SK-N-SH treated with all-trans-retinoic acid at 6 μM for 48 hours (cell line): ENCODE data around the gene FASN.

ENCODE experiments used
- SNAI2 ChIP-seq: fragments of 250-450 bp; sonication (Bioruptor Pico); IDR thresholded peaks from 2 replicates; pipeline ENCODE4 v1.5.0; 2020; ENCODE audit warnings: mild to moderate bottlenecking, moderate library complexity
- TOX ChIP-seq: fragments of 250-450 bp; sonication (Bioruptor Pico); IDR thresholded peaks from 2 replicates; pipeline ENCODE4 v1.8.0; 2021; ENCODE audit warnings: mild to moderate bottlenecking, moderate library complexity, borderline replicate concordance
- TF ChIP-seq, protein P1 (sequence below): fragments of 250-450 bp; sonication (Bioruptor Pico); IDR thresholded peaks from 2 replicates; pipeline ENCODE4 v1.5.1; 2020; ENCODE audit warnings: low read depth, mild to moderate bottlenecking, moderate library complexity

DNA sequence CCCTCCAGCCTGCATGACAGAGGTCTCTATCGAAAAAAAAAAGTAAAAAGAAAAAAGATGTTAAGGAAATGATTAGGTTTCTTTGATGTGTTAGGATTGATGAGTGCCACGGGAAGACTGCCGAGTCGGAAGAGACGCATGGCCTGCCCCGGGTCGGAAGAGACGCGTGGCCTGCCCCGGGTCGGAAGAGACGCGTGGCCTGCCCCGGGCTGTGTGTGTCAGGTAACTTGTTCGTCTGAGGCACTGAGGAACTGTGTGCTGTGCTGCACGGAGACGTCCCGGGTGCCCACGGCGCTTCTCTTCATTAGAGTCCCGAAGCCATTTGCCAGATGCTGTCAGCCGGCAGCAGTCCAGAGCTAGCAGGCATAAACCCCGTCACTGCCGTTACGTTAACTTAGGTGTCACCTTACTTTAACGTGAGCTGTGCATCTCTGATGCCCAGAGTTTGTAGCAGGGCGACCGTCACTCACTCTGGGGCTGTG, 40.5 kb upstream of the FASN start:
- TF ChIP-seq, protein P1, sequence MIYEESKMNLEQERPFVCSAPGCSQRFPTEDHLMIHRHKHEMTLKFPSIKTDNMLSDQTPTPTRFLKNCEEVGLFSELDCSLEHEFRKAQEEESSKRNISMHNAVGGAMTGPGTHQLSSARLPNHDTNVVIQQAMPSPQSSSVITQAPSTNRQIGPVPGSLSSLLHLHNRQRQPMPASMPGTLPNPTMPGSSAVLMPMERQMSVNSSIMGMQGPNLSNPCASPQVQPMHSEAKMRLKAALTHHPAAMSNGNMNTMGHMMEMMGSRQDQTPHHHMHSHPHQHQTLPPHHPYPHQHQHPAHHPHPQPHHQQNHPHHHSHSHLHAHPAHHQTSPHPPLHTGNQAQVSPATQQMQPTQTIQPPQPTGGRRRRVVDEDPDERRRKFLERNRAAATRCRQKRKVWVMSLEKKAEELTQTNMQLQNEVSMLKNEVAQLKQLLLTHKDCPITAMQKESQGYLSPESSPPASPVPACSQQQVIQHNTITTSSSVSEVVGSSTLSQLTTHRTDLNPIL (CRISPR knock-in tag), result no peak
- no peak for TF ChIP-seq TOX
- no peak for TF ChIP-seq SNAI2 (CRISPR knock-in tag)
